ENCODE results near the gene AMMECR1L.
A peak's percentile ranks its signal among the peaks of the same experiment; 100 is the strongest.

The AMMECR1L gene

DNA sequence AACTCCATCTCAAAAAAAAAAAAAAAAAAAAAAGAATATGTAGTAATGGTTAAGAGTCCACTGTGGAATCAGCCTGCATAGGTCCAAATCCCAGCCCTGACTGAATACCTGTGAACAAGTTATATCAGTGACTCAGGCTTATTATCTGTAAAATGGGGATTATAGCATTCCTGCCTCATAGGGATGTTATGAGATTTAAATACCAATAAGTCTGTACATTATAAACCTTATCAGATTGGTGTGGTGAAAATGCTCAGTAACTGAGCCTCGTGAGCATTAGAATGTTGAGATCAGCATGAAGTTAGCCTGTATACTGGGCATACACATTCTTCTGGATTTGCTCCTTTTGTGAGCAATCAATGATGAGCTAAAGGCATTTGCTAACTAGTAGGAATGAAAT, 3.0 kb upstream of the AMMECR1L start:
- no peak for DNase-seq (ENCODE audit: low read depth)
- no peak overlapping the region for H3K4me3 ChIP-seq (ENCODE audit: low read depth, low read length)
- no peak for TF ChIP-seq POLR2A (IDR thresholded peaks at IDR 0.05; ENCODE audit: extremely low read depth, insufficient read length)
- no peak for TF ChIP-seq MYC (IDR thresholded peaks at IDR 0.05; ENCODE audit: low read depth, low read length)
- TF ChIP-seq, protein P1, sequence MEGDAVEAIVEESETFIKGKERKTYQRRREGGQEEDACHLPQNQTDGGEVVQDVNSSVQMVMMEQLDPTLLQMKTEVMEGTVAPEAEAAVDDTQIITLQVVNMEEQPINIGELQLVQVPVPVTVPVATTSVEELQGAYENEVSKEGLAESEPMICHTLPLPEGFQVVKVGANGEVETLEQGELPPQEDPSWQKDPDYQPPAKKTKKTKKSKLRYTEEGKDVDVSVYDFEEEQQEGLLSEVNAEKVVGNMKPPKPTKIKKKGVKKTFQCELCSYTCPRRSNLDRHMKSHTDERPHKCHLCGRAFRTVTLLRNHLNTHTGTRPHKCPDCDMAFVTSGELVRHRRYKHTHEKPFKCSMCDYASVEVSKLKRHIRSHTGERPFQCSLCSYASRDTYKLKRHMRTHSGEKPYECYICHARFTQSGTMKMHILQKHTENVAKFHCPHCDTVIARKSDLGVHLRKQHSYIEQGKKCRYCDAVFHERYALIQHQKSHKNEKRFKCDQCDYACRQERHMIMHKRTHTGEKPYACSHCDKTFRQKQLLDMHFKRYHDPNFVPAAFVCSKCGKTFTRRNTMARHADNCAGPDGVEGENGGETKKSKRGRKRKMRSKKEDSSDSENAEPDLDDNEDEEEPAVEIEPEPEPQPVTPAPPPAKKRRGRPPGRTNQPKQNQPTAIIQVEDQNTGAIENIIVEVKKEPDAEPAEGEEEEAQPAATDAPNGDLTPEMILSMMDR (IDR thresholded peaks at IDR 0.05; ENCODE audit: low read depth, low read length) = no peak
- TF ChIP-seq, protein P2, sequence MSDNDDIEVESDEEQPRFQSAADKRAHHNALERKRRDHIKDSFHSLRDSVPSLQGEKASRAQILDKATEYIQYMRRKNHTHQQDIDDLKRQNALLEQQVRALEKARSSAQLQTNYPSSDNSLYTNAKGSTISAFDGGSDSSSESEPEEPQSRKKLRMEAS (IDR thresholded peaks at IDR 0.05; ENCODE audit: low read depth, low read length) = no peak

DNA sequence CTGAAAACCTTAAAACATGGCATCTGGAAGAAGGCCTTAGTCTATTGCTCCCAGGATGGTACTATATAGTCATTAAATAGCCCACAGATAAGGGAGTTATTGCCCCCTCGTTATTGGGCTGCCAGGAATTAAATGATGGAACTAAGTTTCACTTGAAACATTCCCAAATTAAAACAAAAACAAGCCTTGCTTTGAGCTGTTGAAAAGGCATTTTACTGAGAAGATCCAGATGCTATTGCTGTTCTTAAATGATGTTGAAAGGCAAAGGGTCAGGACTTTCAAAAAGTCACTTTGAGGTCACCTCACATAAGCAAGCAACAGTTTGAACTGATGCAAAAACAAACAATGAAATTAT, 2.0 kb upstream of the AMMECR1L start:
- TF ChIP-seq, protein P2 (IDR thresholded peaks at IDR 0.05; ENCODE audit: low read depth, low read length) = no peak
- TF ChIP-seq, protein P1 (IDR thresholded peaks at IDR 0.05; ENCODE audit: low read depth, low read length) = no peak
- TF ChIP-seq POLR2A (IDR thresholded peaks at IDR 0.05; ENCODE audit: extremely low read depth, insufficient read length) = no peak
- no peak for TF ChIP-seq MYC (IDR thresholded peaks at IDR 0.05; ENCODE audit: low read depth, low read length)
- peak overlapping the region; percentile 72 for H3K4me3 ChIP-seq (ENCODE audit: low read depth, low read length)
- no peak for DNase-seq (ENCODE audit: low read depth)

DNA sequence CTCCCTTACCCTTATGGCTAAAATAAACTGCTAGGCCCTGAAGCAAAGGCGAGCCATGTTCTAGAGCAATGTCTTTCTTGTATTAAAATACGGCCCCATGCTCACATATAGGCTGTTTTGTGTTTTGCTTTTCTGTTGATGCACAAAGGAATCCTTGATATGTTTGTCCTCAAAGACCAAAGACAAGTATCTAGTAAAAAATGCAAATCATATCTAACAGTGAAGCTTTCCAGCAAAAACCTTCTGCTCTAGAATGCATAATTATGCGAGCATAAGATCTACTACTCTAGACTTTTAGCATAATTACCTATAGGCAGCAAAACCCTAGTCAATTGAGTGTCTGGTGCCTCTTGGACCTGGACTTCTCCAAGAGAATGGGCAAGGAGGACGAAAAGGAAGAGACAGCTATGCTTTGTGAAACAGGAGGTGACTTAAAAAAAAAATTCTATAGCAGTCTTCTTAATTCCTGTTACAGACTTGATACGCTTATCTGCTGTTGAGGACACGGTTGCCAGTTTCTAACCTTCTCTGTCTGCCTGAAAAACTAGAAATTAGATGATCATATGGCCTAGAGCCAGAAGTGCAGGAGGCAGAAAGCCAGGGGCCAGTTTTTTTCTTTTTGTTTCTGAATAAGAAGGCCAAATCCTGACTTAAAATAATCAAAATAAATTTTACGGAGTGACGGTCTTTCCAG, 1.5 kb upstream of the AMMECR1L start:
- DNase-seq (ENCODE audit: low read depth) = peak; percentile 20
- TF ChIP-seq, protein P1 (IDR thresholded peaks at IDR 0.05; ENCODE audit: low read depth, low read length) = no peak
- no peak for TF ChIP-seq MYC (IDR thresholded peaks at IDR 0.05; ENCODE audit: low read depth, low read length)
- TF ChIP-seq, protein P2 (IDR thresholded peaks at IDR 0.05; ENCODE audit: low read depth, low read length) = no peak
- TF ChIP-seq POLR2A (IDR thresholded peaks at IDR 0.05; ENCODE audit: extremely low read depth, insufficient read length) = no peak
- peak overlapping the region; percentile 72 for H3K4me3 ChIP-seq (ENCODE audit: low read depth, low read length)

DNA sequence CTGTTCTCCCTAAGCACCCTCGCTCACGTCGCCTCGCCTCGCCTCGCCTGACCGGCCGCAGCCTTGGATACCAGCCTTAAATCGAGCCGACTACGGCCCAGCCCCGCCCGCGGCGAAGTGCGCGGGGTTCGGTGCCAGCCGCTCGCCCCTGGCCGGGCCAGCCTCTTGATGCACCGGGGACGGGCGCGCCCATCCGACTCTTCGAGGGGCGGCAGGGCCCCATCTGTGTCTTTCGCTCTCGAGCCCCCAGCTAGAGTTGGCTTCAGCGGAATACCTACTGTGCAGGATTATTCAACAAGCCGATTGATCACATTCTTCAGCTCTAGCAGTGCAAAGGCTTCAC, 808 bp upstream of the AMMECR1L start:
- DNase-seq (ENCODE audit: low read depth) = peak; percentile 48
- H3K4me3 ChIP-seq (ENCODE audit: low read depth, low read length) = peak overlapping the region; percentile 56

DNA sequence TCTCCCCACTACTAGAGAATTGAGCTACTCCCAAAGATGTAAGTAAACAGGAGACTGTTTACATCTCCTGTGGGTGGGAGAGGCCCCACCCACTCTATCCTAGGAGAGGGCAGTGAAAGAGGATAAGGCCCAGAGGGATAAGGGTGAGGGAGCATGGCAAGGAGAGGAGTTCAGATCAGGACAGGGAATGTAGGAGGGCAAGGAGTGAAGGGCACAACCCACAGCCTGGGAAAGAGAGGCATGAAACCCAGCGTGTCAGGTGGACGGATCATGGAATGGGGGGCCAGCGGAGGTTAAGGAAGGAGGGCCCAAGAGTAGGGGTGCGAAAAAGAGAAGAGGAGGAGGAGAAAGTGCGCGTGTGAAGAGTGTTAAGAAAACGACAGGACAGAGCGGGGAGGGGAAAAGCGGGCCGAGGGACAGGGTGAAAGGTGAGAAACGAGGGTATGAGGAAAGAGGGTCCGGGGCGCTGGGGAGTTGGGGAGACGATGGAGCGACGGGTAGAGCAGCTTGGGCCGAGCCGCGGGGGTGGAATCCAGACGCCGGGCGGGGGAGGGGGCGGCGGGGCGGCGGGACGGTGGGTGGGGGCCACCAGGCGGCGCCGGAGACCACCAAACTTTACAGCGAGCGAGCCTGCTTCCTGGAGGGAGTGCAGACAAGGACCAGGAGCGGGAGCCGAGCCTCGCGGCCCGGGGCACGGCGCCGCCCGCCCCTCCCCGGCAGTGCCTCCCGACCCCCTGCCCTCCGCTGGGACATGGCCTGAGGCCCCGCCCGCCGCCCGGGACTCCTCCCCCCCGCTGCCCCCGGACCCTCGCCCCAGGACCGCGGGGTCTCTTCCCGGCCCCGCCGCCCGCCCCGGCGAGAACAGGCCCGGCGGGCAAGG, 655 bp downstream of the AMMECR1L start:
- DNase-seq (ENCODE audit: low read depth) = peak; percentile 47
- peak overlapping the region; percentile 70 for H3K4me3 ChIP-seq (ENCODE audit: low read depth, low read length)

DNA sequence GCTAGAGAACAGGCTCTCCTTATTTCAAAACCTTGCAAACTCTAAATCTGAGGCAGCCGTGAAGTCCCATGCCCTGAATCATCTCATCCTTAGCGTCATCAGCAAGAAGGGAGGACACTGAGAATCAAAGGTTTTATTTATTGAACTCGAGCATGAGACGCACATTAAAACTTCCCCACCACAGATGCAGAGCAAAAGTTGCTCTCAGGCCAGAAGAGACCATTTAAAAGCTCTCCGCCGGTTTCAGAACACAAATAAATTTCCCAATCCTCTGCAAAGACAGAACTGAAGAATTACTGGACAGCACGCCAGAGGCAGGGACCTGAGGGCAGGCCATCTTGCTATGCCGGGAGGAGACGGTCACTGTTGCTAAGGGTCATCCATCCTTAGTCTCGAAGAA, 1.3 kb downstream of the AMMECR1L start:
- TF ChIP-seq, protein P1 (IDR thresholded peaks at IDR 0.05; ENCODE audit: low read depth, low read length) = no peak
- no peak for TF ChIP-seq POLR2A (IDR thresholded peaks at IDR 0.05; ENCODE audit: extremely low read depth, insufficient read length)
- peak overlapping the region; percentile 70 for H3K4me3 ChIP-seq (ENCODE audit: low read depth, low read length)
- DNase-seq (ENCODE audit: low read depth) = no peak

DNA sequence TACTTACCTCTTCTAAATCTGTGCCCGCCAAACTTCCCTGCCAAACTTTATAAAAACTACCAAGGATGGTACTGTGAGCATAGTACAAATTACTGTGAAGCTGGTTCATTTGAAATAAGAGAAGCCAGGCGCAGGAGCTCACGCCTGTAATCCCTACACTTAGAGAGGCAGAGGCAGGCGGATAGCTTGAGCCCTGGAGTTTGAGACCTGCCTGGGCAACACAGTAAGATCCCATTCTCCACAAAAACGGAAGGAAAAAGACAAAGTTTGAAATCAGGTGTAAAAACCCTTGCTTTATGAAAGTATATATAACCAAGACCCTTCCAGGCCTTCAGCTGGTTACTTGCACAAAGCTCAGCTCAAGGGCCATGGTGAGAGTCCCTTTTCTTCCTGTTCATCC, 5.9 kb downstream of the AMMECR1L start:
- no peak for DNase-seq (ENCODE audit: low read depth)
- TF ChIP-seq POLR2A (IDR thresholded peaks at IDR 0.05; ENCODE audit: extremely low read depth, insufficient read length) (no peak), MYC (IDR thresholded peaks at IDR 0.05; ENCODE audit: low read depth, low read length) (no peak)
- TF ChIP-seq, protein P1 (IDR thresholded peaks at IDR 0.05; ENCODE audit: low read depth, low read length) = no peak
- TF ChIP-seq, protein P2 (IDR thresholded peaks at IDR 0.05; ENCODE audit: low read depth, low read length) = no peak
- H3K4me3 ChIP-seq (ENCODE audit: low read depth, low read length) = no peak overlapping the region

All from NB4 (cell line).